Neural progenitor cell (in vitro differentiated cells): ENCODE data around the gene TBC1D24.

Experiments
- EZH2 ChIP-seq: fragments of 200-600 bp; sonication (generic); IDR thresholded peaks from 2 replicates; pipeline ENCODE4 v1.6.1; 2017; ENCODE audit warnings: antibody characterized with exemption, mild to moderate bottlenecking, moderate library complexity
- EZH2phosphoT487 ChIP-seq: fragments of 200-600 bp; sonication (generic); IDR thresholded peaks from 2 replicates; pipeline ENCODE4 v1.6.1; 2017; ENCODE audit warnings: antibody characterized with exemption
- TF ChIP-seq, protein P1 (sequence below): fragments of 200-600 bp; sonication (generic); IDR thresholded peaks from 2 replicates; pipeline ENCODE4 v1.5.1; 2017; ENCODE audit warnings: antibody characterized with exemption, mild to moderate bottlenecking

DNA sequence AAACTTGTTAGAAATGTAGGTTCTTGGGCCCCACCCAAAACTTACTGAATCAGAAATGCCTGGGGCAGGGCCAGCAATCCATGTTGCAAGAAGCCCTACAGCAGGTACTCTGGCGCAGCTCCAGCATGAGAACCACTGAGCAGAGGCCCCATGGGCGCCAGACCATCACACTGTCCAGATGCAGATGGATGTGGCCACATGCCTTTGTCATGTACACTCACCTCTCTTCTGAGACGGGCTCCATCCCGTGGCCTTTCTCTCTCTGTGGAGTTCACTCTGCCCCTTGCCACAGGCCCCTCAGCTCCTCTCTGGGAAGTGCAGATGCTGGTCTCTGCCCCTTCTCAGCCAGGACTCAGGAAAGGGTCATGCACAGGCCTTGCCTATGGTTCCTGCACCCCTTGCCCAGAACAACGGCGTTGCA, 48.0 kb upstream of the TBC1D24 start:
- TF ChIP-seq, protein P1, sequence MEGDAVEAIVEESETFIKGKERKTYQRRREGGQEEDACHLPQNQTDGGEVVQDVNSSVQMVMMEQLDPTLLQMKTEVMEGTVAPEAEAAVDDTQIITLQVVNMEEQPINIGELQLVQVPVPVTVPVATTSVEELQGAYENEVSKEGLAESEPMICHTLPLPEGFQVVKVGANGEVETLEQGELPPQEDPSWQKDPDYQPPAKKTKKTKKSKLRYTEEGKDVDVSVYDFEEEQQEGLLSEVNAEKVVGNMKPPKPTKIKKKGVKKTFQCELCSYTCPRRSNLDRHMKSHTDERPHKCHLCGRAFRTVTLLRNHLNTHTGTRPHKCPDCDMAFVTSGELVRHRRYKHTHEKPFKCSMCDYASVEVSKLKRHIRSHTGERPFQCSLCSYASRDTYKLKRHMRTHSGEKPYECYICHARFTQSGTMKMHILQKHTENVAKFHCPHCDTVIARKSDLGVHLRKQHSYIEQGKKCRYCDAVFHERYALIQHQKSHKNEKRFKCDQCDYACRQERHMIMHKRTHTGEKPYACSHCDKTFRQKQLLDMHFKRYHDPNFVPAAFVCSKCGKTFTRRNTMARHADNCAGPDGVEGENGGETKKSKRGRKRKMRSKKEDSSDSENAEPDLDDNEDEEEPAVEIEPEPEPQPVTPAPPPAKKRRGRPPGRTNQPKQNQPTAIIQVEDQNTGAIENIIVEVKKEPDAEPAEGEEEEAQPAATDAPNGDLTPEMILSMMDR: no peak
- TF ChIP-seq EZH2 (no peak), EZH2phosphoT487 (no peak)
